SKM-1 (cell line): ENCODE measurements around the gene RBM33.
"Not testable (repeated sequence)": the region's sequence is repeated elsewhere in the genome, so short reads cannot be mapped to it uniquely, and the experiment has no call there.

Experiments used
- DNase-seq: peaks from one replicate; lab custom pipeline; 2025; ENCODE audit not compliant: unreplicated experiment; lab: John Stamatoyannopoulos, UW

The RBM33 gene

DNA sequence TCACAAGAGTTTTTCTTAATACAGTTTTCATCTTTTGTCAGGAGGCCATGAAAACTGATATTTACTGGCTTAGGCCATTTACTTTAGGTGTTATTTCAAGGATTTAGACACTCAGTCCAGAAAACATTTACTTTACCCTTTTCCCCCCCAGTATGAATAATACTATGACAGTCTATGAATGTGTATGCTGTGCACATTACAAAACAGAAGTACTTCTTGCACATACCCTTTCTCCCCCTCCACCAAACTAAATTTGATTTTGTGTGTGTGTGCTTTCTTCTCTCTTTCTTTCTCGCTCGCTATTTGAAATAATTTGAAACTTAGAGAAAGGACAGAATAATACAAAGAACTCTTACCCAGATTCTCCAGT, 41.3 kb downstream of the RBM33 start:
- no peak for DNase-seq

DNA sequence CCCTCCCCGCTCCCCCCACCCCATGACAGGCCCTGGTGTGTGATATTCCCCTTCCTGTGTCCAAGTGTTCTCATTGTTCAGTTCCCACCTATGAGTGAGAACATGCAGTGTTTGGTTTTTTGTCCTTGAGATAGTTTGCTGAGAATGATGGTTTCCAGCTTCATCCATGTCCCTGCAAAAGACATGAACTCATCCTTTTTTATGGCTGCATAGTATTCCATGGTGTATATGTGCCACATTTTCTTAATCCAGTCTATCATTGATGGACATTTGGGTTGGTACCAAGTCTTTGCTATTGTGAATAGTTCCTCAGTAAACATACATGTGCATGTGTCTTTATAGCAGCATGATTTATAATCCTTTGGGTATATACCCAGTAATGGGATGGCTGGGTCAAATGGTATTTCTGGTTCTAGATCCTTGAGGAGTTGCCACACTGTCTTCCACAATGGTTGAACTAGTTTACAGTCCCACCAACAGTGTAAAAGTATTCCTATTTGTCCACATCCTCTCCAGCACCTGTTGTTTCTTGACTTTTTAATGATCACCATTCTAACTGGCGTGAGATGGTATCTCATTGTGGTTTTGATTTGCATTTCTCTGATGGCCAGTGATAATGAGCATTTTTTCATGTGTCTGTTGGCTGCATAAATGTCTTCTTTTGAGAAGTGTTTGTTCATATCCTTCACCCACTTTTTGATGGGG, 42.3 kb downstream of the RBM33 start:
- not testable (repeated sequence) for DNase-seq

DNA sequence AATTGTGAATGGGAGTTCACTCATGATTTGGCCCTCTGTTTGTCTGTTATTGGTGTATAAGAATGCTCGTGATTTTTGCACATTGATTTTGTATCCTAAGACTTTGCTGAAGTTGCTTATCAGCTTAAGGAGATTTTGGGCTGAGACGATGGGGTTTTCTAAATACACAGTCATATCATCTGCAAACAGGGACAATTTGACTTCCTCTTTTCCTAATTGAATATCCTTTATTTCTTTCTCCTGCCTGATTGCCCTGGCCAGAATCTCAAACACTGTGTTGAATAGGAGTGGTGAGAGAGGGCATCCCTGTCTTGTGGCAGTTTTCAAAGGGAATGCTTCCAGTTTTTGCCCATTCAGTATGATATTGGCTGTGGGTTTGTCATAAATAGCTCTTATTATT, 43.8 kb downstream of the RBM33 start:
- not testable (repeated sequence) for DNase-seq

- not testable (repeated sequence) for DNase-seq
Observed at GRCh38 chr7:155690655-155691054, 46.2 kb downstream of the RBM33 start.

DNA sequence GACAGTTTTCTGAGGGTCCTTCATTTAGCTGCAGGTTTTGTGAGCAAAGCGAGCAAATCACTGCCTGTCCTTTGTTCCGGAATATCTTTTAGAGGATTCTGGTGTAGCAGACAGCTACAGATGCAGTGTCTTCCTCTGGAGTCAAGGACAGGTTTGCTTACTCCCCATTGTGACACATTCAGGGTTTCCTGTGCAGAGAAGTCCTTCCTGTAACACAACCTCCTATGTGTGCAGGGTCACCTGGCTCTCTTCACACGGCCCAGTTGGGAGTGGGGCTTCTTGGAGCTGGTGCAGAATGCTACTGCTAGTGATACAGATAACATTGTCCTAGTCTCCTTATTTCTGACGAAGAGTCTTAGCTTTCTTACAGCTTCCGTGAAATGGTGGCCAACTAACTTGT, 47.9 kb downstream of the RBM33 start:
- DNase-seq: no peak

GRCh38 chr7:155693826-155694225, 49.4 kb downstream of the RBM33 start:
- no peak for DNase-seq

DNA sequence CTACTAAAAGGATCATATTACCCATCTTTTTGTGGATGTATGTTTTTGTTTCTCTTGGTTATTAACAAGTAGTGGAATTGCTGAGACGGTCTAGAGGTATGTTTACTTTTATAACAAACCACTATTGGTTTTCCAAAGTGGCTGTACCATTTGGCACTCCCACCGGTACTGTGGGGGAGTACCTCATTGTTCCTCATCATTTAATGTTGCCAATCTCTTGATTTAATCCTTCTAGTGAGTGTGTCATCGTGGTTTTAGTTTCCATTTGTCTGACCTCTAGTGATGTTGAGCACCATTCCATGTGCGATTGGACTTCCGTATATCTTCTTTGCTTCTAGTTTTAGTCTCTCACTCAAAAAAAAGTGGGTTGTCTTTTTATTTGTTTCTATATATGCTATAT, 50.4 kb downstream of the RBM33 start:
- DNase-seq: no peak

DNA sequence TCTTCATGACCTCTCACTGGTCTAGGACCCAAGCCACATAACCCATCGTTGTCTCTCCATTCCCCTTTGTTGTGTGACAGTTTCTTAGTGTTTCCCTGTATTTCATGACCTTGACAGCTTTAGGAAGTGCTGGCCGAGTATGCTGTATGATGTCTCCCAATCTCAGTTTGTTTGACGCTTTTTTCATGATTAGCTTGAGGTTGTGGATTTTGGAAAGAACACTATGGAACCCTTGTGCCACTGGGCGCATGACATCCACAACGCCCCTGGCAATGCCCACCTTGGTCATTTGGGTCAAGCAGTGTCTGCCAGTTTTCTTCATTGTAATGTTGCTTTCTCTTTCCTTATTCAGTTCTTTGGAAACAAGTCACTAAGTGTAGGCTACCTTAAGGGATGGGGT, 52.3 kb downstream of the RBM33 start:
- no peak for DNase-seq

GRCh38 chr7:155698633-155699032, 54.2 kb downstream of the RBM33 start:
- no peak for DNase-seq

GRCh38 chr7:155699180-155699579, 54.7 kb downstream of the RBM33 start:
- no peak for DNase-seq

DNA sequence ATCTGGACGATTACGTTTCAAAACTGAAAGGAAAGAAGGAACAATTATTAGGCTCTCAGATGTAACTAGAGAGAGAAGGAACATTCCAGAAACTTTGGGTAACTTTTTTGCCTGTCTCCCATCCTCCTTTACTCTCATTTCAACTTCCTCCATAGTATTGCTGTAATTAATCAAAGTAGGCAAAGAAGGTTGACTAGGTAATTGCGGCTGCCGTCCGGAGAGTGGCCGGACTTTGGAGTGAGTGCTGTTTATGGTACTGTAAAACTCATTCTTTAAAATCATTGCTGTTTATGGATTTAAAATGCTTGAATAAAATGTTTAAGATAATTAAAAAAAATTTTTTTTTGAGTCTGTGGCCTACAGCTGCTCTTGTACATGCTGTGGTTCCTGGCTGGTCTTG, 56.4 kb downstream of the RBM33 start:
- DNase-seq: no peak

GRCh38 chr7:155701972-155702544, 57.6 kb downstream of the RBM33 start:
- DNase-seq: no peak

DNA sequence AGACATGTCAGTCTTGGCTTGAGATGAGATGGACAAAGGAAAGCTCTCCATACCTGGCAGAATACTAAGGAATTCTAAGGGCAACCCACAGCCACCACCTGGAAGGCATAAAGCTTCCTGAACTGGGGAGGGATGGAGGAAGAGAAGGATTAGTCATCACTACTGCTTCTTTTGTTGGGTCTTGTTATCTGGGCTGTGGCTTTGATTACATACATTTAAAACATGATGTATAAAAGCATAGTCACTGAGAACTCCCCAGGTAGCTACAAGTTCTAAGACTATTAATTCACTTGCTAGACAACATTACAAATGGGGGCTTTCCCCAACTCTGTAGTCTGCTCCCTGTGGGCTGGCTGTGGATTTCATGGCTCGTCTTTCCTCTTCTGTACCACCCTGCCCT, 58.2 kb downstream of the RBM33 start:
- no peak for DNase-seq

DNA sequence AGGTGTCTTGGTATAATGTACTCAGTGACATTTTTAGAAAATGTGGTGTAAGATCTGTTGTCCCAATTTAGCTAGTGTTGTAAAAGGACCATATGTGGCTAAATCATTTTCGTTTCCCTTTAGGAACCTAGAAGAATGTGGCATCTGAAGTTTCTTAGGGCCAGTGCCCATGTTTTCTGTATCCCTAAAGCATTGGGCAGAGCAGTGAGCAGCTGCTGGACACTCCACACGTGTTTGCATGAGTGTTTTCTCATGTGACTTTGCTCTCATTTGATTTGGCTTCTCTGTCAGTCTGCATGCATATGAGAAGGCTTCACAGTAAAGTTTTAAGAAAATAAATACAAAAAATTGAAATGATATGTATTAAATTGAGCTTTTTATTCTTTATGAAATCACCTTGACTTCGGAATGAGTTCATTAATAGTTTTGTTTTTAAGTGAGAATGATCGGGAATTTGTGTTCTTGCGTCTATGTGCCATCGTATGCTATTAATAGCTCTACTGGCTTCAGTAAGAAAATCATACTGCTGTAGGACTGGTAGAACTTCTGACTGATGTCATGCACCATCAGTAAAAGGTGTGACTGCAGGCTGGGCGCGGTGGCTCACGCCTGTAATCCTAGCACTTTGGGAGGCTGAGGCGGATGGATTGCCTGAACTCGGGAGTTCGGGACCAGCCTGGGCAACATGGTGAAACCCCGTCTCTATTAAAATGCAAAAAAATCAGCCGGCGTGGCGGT, 61.3 kb downstream of the RBM33 start:
- no peak for DNase-seq

- DNase-seq: no peak
Observed at GRCh38 chr7:155706376-155706775, 61.9 kb downstream of the RBM33 start.

GRCh38 chr7:155709453-155709852, 65.0 kb downstream of the RBM33 start:
- no peak for DNase-seq

DNA sequence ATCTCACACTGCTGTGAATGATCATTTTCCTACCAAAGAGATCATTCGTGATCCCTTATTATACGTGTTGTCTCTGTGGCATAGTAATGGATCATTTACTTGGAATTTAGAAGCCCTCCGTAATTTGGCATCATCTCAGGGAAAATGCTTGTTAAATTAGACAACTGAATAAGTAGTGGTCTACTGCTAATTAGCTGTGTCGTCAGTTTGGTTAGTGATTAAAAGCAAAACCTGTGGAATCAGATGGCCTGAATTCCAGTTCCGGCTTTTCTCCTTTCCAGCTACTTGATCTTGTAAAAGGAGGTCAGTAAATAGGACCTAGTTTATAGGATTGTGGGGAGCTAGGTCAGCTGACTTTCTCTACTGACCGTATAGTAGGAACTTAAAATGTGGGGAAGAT, 65.6 kb downstream of the RBM33 start:
- DNase-seq: no peak

DNA sequence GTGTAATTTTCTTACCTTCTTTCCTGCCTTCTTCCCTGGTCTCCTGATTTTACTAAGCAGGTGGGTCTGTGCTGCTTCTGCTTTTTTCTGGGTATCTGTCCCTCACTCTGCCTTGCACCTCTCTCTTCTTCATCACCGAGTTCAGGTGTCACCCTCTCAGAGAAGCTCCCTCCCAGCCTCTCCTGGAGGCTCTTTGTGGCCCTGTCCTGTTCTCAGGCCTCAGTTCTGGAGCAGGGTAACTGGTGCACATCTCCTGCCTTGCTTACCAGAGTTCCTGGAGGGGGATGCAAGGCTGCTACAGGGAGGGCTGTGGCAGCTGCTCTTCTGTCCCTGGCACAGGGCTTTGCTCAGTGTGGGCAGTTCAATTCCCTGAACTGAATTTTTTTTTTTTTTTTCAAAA, 66.1 kb downstream of the RBM33 start:
- no peak for DNase-seq

- DNase-seq: no peak
Observed at GRCh38 chr7:155711081-155711480, 66.6 kb downstream of the RBM33 start.

DNA sequence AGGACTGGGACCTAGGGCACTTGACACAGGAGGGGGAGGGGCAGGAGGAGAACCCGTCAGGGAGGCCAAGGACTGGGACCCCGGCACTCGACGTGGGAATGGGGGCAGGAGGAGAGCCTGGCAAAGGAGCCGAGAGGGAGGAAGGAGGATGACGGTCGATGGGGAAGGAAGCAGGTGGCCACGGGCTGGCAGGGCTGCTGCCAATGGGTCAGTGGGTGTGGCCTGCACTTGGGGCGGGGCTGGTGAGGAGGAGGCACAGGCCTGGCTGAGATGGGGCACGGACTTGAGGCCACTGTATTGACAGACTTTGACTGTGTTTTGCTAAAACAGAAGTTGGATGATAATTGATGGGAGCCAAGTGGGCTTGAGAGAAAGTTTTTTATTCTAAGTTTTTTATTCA, 68.9 kb downstream of the RBM33 start:
- DNase-seq: no peak

- DNase-seq: no peak
Observed at GRCh38 chr7:155714702-155715101, 70.2 kb downstream of the RBM33 start.

- no peak for DNase-seq
Observed at GRCh38 chr7:155715111-155715805, 70.8 kb downstream of the RBM33 start.
